Choroid plexus epithelial cell (primary cell): ENCODE measurements around the gene PYM1.
A peak's percentile ranks its signal among the peaks of the same experiment; 100 is the strongest.

ENCODE experiments used
- DNase-seq: peaks from one replicate; pipeline ENCODE4 v3.0.0-alpha.2; 2010; ENCODE audit warnings: low read depth
- H3K4me3 ChIP-seq: 2 replicates; pipeline ENCODE4 v1.5.1; 2011; ENCODE audit warnings: low read depth, mild to moderate bottlenecking, control low read depth, low read length, moderate library complexity
- CTCF ChIP-seq: conservative IDR thresholded peaks from 2 replicates; pipeline ENCODE4 v1.5.1; 2011; ENCODE audit warnings: low read depth, mild to moderate bottlenecking, control low read depth, inconsistent platforms, low read length, moderate library complexity

The PYM1 gene

GRCh38 chr12:55970775-55971174 is 43.1 kb upstream of the PYM1 start:
- no peak for TF ChIP-seq CTCF
- no peak overlapping the region for H3K4me3 ChIP-seq
- peak; percentile 40 for DNase-seq

- no peak for TF ChIP-seq CTCF
- no peak for DNase-seq
- H3K4me3 ChIP-seq, result no peak overlapping the region
Measured at GRCh38 chr12:55969356-55969755, 41.7 kb upstream of the PYM1 start.

- DNase-seq, result peak; percentile 71
- peak within 1 kb of the TSS; percentile 87 for H3K4me3 ChIP-seq
- TF ChIP-seq CTCF, result no peak
Measured at GRCh38 chr12:55966408-55967281, 39.0 kb upstream of the PYM1 start, which contains the start of gene CDK2. Gene CDK2 (plus strand): TSS chr12:55966830. CDS start chr12:55967009, 179 bp downstream.

GRCh38 chr12:55965941-55966407 is 38.3 kb upstream of the PYM1 start, which contains the start of gene PMEL:
Gene PMEL (minus strand): TSS chr12:55966042. CDS start chr12:55966011, 31 bp downstream.
- DNase-seq, result peak; percentile 18
- H3K4me3 ChIP-seq, result peak within 1 kb of the TSS; percentile 87
- TF ChIP-seq CTCF, result no peak

GRCh38 chr12:55965240-55965639 is 37.5 kb upstream of the PYM1 start:
- no peak for DNase-seq
- no peak overlapping the region for H3K4me3 ChIP-seq
- TF ChIP-seq CTCF, result no peak

GRCh38 chr12:55963760-55964159 is 36.1 kb upstream of the PYM1 start:
- DNase-seq, result no peak
- no peak overlapping the region for H3K4me3 ChIP-seq
- TF ChIP-seq CTCF, result no peak
